ENCODE data around the gene HDAC10.

Gene HDAC10

DNA sequence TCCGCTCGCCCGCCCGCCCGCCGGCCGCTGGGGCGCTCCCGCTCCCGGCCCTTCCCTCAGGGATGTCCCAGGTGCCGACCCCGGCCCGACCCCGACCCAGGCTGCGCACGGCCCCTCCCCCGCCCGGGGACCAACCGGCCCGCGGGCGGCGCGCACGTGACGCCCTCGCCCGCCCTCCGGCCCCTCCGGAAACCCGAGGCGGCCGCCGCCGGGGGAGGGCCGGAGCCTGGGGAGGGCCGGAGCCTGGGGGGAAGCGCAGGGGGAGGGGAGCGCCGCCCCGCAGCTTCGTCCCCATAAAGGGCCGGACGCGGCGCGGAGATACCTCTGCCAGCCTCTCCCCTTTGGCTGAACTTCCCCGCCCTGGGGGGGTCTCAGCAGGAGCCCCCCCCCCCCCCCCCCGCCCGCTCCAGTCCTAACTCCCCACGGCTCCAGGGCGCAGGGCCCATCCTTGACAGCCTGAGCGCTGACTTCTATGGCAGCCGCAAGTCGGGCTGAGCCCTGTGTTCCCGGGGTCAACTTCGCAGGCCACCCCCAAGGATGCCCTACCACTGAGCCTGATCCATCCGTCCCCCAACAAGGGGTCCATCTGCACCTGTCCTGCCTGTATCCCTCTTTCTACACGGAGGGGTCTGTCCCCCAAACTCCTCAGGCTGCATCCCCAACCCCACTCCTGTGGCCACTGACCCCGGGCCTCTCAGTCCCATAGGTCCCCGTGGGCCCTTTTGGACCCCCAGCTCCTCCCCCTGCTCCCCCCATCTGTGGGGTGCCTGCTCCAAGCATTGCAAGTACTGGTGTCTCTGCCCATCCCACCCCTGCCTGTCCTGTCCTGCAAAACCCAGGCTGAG lies 10.8 kb upstream of the HDAC10 start, which contains the start of gene MAPK12:
MAPK12 (minus strand) TSS at position 69 of the 845 bp plus-strand sequence. CDS start 174 bp downstream, outside the sequence.
- H3K27me3 ChIP-seq (ENCODE audit: low read depth), result no peaks in the 10 kb centered on the region
- DNase-seq (ENCODE audit: low spot score in 2 of 2), result peak; percentile 45 to 74
- peak within 1 kb of the TSS; percentile 74 for H3K4me3 ChIP-seq
- H3K36me3 ChIP-seq (replicated peaks), result peaks cover 18% of the 10 kb centered on the region
- in situ Hi-C loops (cut with MboI; ENCODE audit: low sequenced_read_pairs), result no loop called here
- peaks cover 10% of the 10 kb centered on the region for H3K4me1 ChIP-seq
- no peaks in the 10 kb centered on the region for H3K9me3 ChIP-seq

- in situ Hi-C loops (cut with MboI; ENCODE audit: low sequenced_read_pairs), result no loop called here
- DNase-seq (ENCODE audit: low spot score in 2 of 2), result peak; percentile 22 to 58
- peak overlapping the region; percentile 74 for H3K4me3 ChIP-seq
- H3K36me3 ChIP-seq (replicated peaks), result peaks cover 25% of the 10 kb centered on the region
- H3K4me1 ChIP-seq, result peaks cover 10% of the 10 kb centered on the region
- H3K27me3 ChIP-seq (ENCODE audit: low read depth), result no peaks in the 10 kb centered on the region
- H3K9me3 ChIP-seq, result no peaks in the 10 kb centered on the region
Measured at GRCh38 chr22:50260801-50261614, 9.9 kb upstream of the HDAC10 start.

DNA sequence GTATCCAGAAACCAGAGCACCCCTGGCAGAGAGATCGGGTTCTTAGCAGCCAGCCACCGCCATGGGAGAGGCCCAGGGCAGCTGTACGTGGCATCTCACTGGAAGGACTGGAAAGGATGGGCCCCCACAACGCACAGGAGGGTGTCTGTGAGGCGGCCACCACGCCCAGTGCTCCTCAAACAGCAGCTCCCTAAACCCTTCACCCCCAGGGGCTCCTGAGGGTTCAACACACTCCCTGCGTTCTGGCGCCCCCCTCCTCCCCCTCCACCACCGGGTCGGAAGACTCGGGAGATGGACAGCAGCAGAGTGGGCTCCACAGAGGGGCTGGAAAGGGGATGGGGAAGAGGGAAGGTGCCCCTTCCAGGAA lies 9.4 kb upstream of the HDAC10 start:
- in situ Hi-C loops (cut with MboI; ENCODE audit: low sequenced_read_pairs), result no loop called here
- Histone ChIP-seq H3K9me3 (no peaks in the 10 kb centered on the region), H3K4me3 (peak overlapping the region; percentile 74), H3K27me3 (ENCODE audit: low read depth) (no peaks in the 10 kb centered on the region), H3K4me1 (peaks cover 10% of the 10 kb centered on the region), H3K36me3 (replicated peaks) (peaks cover 27% of the 10 kb centered on the region)
- no peak for DNase-seq (ENCODE audit: low spot score in 2 of 2)

DNA sequence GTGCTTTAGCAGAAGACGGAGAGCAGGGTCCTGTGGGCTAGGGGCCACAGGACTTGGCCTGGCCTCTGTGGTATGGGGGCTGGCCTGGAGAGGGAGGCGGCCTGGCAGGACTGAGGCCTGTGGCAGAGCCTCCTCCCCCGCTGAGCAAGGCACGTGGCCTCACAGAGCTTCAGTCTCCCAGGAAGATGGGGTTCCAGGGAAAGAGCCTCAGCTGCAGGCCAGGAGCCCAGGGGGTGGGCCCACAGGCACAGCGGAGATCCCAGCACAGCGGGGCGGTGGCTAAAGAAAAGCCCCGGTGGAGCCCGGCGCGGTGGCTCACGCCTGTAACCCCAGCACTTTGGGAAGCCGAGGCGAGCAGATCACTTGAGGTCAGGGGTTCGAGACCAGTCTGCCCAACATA lies 8.2 kb upstream of the HDAC10 start:
- H3K9me3 ChIP-seq, result no peaks in the 10 kb centered on the region
- in situ Hi-C loops (cut with MboI; ENCODE audit: low sequenced_read_pairs), result loop anchor here (10.0 kb wide), 1 partner anchor 255 kb away; no protein-coding TSS in a partner anchor
- no peak for DNase-seq (ENCODE audit: low spot score in 2 of 2)

DNA sequence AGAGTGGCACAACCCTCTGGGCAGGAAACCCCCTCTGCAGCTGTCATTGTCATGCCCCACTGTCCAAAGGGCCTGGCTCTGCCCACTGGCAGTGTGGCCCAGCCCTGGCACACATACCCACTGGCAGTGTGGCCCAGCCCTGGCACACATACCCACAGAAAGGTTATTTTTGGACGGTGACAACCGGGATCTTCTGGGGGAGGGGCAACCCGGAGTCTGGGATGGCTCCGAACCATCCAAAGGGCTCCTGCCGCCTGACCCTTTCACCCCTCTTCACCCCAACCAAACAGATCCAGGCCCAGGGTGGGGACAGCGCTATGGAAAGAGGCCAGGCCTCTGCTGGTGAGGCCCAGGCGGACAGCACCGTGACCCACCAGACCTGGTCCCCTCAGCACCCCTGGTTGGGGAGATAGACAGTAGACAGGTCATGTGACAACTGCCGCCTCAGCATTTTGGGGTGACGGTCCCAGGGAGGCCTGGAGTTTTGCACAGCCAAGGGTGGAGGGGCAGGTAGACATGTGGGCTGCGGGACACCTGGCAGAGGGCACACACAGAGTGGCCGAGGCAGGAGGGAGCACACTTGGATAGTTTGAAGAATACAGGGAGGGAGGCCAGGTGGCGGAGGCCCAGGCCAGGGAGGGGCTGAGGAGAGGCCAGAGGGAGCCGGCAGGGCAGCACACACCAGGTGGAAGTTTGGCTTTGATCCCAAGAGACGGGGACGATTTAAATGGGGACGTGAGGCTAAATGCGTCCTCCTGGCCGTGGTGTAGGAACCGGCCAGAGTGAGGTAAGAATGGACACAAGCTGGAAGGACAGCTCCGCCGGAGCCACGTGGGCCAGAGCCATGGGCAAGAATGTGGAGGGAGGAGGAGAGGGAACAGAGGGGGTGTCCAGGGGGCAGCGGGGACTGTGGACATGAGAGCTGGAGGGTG lies 7.6 kb upstream of the HDAC10 start:
- H3K4me1 ChIP-seq, result peaks cover 10% of the 10 kb centered on the region
- peaks cover 38% of the 10 kb centered on the region for H3K36me3 ChIP-seq (replicated peaks)
- in situ Hi-C loops (cut with MboI; ENCODE audit: low sequenced_read_pairs), result loop anchor here (10.0 kb wide), 1 partner anchor 256 kb away; no protein-coding TSS in a partner anchor

More for the DNA sequence above, 8.2 kb upstream of the HDAC10 start:
- Histone ChIP-seq H3K36me3 (replicated peaks) (peaks cover 35% of the 10 kb centered on the region), H3K4me3 (no peak overlapping the region), H3K4me1 (peaks cover 10% of the 10 kb centered on the region), H3K27me3 (ENCODE audit: low read depth) (no peaks in the 10 kb centered on the region)

DNA sequence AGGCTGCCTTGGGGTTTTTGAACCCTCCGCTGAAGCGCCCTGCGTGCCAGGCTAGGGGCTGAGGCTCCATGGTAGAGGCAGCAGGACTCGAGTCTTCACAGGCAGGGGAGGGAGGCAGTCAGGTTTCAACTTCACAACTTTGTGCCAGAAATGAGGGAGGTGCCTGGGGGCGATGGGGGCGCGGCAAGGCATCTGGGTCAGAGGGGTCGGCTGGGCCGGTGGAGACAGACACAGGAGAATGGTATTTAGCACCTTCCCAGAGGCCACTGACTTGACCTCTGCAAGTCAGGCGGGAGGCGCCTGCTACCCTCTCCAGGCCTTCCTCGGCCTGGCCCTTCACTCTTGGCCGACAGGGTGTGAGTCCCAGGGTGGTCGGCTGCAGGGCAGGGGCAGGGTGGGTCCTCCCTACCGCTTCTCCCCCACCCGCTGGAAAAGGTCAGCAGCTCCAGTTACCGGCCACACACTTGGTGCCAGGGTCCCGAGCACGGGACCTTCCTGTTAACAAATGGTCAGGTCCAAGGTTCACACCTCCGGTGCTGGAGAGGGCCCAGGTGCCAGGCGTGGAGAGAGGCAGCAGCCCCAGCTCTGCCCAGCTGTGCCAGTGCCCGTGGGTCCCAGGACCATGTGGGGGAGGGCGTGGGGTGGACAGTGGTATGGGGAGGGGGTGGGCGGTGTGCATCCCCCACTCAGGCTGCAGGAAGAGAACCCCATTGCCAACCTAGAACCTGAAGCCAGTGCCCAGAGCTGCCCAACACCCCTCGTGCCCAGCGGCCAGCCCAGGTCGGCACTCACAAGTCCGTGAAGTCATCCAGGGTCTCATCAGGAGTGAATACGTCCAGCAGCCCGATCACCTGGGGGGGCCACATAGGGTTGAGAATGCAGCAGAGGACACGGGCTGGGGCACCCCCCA lies 6.6 kb upstream of the HDAC10 start:
- H3K36me3 ChIP-seq (replicated peaks), result peaks cover 38% of the 10 kb centered on the region
- DNase-seq (ENCODE audit: low spot score in 2 of 2), result no peak
- H3K27me3 ChIP-seq (ENCODE audit: low read depth), result no peaks in the 10 kb centered on the region
- H3K4me1 ChIP-seq, result peaks cover 7% of the 10 kb centered on the region
- in situ Hi-C loops (cut with MboI; ENCODE audit: low sequenced_read_pairs), result loop anchor here (10.0 kb wide), 1 partner anchor 257 kb away; no protein-coding TSS in a partner anchor
- H3K9me3 ChIP-seq, result no peaks in the 10 kb centered on the region
- H3K4me3 ChIP-seq, result no peak overlapping the region

More for the DNA sequence above, 7.6 kb upstream of the HDAC10 start:
- no peaks in the 10 kb centered on the region for H3K9me3 ChIP-seq
- DNase-seq (ENCODE audit: low spot score in 2 of 2), result no peak
- H3K27me3 ChIP-seq (ENCODE audit: low read depth), result no peaks in the 10 kb centered on the region
- H3K4me3 ChIP-seq, result no peak overlapping the region

- in situ Hi-C loops (cut with MboI; ENCODE audit: low sequenced_read_pairs), result loop anchor here (10.0 kb wide), 1 partner anchor 258 kb away; no protein-coding TSS in a partner anchor
- H3K27me3 ChIP-seq (ENCODE audit: low read depth), result no peaks in the 10 kb centered on the region
- peaks cover 44% of the 10 kb centered on the region for H3K36me3 ChIP-seq (replicated peaks)
- H3K4me1 ChIP-seq, result peaks cover under 1% of the 10 kb centered on the region; the same call in 1 of the 2 replicates
- H3K9me3 ChIP-seq, result no peaks in the 10 kb centered on the region
- H3K4me3 ChIP-seq, result no peak overlapping the region
- DNase-seq (ENCODE audit: low spot score in 2 of 2), result no peak
Measured at GRCh38 chr22:50257041-50257440, 6.0 kb upstream of the HDAC10 start.

GRCh38 chr22:50256258-50256862 lies 5.3 kb upstream of the HDAC10 start:
- Histone ChIP-seq H3K36me3 (replicated peaks) (peaks cover 44% of the 10 kb centered on the region), H3K9me3 (no peaks in the 10 kb centered on the region), H3K27me3 (ENCODE audit: low read depth) (no peaks in the 10 kb centered on the region), H3K4me3 (no peak overlapping the region), H3K4me1 (no peaks in the 10 kb centered on the region)
- in situ Hi-C loops (cut with MboI; ENCODE audit: low sequenced_read_pairs), result loop anchor here (10.0 kb wide), 1 partner anchor 258 kb away; no protein-coding TSS in a partner anchor
- no peak for DNase-seq (ENCODE audit: low spot score in 2 of 2)

- Histone ChIP-seq H3K9me3 (no peaks in the 10 kb centered on the region), H3K27me3 (ENCODE audit: low read depth) (no peaks in the 10 kb centered on the region), H3K4me3 (no peak overlapping the region), H3K36me3 (replicated peaks) (peaks cover 44% of the 10 kb centered on the region), H3K4me1 (no peaks in the 10 kb centered on the region)
- no peak for DNase-seq (ENCODE audit: low spot score in 2 of 2)
- in situ Hi-C loops (cut with MboI; ENCODE audit: low sequenced_read_pairs), result loop anchor here (10.0 kb wide), 1 partner anchor 259 kb away; no protein-coding TSS in a partner anchor
Measured at GRCh38 chr22:50255607-50256006, 4.5 kb upstream of the HDAC10 start.

GRCh38 chr22:50255099-50255498 lies 4.0 kb upstream of the HDAC10 start:
- peaks cover 3% of the 10 kb centered on the region for H3K4me1 ChIP-seq
- no peak for DNase-seq (ENCODE audit: low spot score in 2 of 2)
- no peak overlapping the region for H3K4me3 ChIP-seq
- no peaks in the 10 kb centered on the region for H3K27me3 ChIP-seq (ENCODE audit: low read depth)
- H3K9me3 ChIP-seq, result no peaks in the 10 kb centered on the region
- H3K36me3 ChIP-seq (replicated peaks), result peaks cover 44% of the 10 kb centered on the region
- in situ Hi-C loops (cut with MboI; ENCODE audit: low sequenced_read_pairs), result loop anchor here (10.0 kb wide), 1 partner anchor 260 kb away; no protein-coding TSS in a partner anchor

DNA sequence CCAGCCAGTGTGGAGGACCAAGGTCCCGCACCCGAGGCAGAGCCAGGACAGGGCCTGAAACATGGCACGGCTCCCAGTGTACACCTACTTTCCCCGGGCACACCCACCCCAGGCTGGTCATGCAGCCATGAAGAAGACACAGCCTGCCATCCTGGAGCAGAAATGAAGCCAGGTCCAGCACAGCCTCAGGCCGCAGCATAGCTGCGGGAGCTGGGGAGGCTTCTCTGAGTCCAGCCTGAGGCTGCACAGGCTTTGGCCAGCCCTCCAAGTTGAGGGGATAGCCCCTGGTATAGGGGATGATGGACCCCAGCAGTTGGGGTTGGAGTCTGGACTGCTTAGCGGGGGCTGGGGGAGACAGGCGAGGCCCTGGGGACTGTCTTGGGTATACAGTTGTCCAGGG lies 2.9 kb upstream of the HDAC10 start:
- Histone ChIP-seq H3K9me3 (no peaks in the 10 kb centered on the region), H3K36me3 (replicated peaks) (peaks cover 51% of the 10 kb centered on the region), H3K4me3 (no peak overlapping the region), H3K4me1 (peaks cover 5% of the 10 kb centered on the region), H3K27me3 (ENCODE audit: low read depth) (no peaks in the 10 kb centered on the region)
- no peak for DNase-seq (ENCODE audit: low spot score in 2 of 2)
- in situ Hi-C loops (cut with MboI; ENCODE audit: low sequenced_read_pairs), result loop anchor here (5.0 to 10.0 kb wide), 2 partner anchors 73 to 261 kb away; partner anchors contain the start of gene DENND6B

Data from HAP-1 (cell line).